GM19468 (cell line): ENCODE results near the gene EML4.
"Not testable (repeated sequence)": the region's sequence is repeated elsewhere in the genome, so short reads cannot be mapped to it uniquely, and the experiment has no call there.

Experiments
- ATAC-seq: cut with Tn5 transposase; IDR thresholded peaks from one replicate; pipeline ENCODE4 v1.9.1; 2021; ENCODE audit warnings: mild to moderate bottlenecking, moderate library complexity, moderate number of reproducible peaks; ENCODE audit not compliant: unreplicated experiment; ENCODE audit errors: extremely low read depth

The EML4 gene

DNA sequence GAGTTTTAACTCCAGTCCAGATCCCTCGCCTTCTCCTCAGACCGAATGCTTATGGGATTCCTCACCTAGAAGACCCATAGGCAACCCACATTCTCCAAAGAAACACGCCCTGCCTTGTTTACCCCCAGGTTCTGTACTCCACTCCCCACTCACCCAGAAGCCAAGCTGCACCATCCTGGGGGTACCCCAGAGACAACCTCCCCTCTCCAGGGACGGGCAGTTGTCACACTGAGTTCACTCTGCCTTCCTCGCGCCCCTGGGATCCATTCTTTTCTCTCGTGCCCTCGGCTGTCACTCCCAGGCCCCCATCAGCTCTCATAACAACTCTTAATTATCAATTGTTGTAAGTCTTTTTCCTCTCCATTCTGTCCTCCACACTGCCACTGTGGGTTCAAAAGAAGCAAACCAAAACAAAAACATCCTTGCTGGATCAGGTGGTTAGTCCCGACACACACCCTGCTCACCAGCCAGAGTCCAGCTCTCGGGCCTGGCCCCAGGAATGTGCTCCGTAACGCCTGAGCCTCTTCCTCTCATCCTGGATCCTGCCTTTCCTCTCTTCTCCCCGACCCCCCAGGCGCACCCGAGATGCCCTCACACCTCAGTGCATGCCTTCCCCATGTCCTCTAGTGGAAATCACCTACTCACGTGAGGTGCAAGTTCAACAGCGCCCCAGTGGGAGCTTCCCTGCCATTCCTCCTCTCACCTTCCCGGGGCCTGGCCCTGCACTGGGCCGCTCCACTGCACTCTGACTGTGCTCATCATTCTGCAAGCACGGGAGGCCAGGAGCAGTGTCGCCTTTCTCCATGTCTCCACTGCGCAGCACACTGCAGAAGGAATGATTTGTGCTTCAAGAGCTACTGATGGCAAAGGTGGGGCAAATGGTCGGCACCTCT lies 171.1 kb downstream of the EML4 start:
- ATAC-seq: no peak

DNA sequence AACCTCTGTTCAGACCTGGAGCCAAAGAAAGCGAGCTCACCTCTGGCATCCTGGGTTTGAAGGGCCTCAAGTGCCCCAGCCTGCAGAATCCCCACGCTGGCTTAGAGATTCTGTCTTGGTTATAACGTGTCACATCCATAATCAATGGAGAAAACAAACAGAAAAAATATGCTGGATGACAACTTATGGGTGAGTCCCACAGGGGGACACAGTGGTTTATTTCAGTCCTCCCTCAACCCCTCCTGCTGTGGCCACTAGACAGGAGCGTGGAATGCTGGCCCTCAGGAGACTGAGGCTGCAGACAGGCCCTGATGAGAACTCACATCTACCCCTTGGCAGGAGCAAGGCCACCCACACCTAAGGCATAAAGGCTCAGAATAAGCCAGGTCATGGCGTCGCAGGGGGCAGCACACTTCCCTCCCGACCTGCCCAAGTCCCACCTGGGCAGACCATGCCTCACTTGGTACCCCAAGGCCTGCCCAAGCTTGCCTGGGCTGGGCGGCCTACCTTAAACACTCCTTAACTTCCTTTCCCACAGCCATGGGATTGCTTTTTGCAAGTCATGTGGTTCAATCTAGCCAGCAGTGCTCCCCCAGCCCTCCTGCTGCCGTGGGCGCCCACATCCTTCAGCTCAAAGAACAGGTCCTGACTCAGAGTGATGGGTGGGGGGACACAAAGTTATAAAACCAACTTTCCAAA lies 171.9 kb downstream of the EML4 start:
- no peak for ATAC-seq

GRCh38 chr2:42342061-42342794 lies 173.1 kb downstream of the EML4 start:
- no peak for ATAC-seq

DNA sequence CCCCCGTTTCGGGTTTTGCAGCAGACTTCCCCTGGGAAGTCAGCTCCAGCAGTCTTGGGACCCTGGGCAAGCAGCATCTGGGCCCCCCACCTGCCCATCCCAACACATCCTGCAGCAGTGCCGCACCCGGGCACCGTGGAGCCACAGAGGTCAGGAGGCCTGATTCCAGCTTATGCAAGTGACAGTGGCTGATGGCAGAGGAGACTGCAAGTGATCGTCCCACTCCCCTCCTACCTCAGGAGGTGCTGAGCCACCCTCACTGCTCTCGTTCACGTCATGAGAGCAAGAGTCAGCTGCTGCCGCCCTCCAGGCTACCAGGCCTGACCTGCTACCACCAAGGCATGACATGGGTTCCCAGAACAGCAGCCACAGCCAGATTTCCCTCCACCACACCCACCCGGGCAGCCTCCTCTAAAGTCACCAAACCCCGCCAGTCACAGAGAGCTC lies 173.7 kb downstream of the EML4 start:
- no peak for ATAC-seq

DNA sequence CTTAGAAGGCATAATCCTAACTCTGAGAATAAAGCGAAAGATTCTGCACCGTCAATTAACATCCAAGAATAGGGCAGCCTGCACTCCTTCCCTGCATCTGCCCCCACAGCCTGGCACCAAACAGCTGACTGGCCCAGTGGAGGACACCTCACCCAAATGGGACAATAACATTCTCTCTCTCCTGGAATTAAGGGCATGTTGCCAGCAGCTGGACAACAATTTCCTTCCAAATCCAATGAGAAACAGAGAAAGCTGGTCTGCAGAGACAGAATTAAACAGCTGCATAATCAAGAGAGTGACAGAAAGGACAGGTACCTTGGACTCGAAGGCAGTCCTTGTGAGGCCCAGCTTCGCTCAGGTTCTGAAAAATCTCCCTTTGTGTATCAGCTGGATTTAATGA lies 176.8 kb downstream of the EML4 start:
- no peak for ATAC-seq

DNA sequence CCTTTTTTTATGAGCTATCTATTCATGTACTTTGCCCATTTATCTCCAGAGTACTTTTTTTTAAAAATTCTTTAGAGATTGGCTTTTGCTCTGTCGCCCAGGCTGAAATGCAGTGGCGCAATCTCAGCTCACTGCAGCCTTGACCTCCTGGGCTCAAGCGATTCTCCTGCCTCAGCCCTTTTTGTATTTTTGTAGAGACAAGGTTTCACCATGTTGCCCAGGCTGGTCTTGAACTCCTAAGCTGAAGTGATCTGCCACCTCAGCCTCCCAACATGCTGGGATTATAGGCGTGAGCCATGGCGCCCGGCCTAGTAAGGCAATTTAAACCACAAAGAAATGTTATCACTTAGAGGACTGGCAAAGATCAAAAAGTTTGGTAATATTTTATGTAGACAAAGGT lies 177.7 kb downstream of the EML4 start:
- not testable (repeated sequence) for ATAC-seq

DNA sequence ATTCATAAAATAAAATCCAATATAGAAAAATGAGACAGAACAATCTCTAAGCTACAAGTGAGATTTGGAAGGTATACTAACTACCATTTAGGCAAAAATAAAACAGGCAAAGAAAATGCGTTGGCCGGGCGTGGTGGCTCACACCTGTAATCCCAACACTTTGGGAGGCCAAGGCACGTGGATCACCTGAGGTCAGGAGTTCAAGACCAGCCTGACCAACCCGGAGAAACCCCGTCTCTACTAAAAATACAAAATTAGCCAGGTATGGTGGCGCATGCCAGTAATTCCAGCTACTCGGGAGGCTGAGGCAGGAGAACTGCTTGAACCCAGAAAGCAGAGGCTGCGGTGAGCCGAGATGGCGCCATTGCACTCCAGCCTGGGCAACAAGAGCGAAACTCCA lies 178.4 kb downstream of the EML4 start:
- not testable (repeated sequence) for ATAC-seq

GRCh38 chr2:42348113-42348805 lies 179.1 kb downstream of the EML4 start:
- ATAC-seq: no peak

GRCh38 chr2:42350434-42351063 lies 181.4 kb downstream of the EML4 start:
- no peak for ATAC-seq

DNA sequence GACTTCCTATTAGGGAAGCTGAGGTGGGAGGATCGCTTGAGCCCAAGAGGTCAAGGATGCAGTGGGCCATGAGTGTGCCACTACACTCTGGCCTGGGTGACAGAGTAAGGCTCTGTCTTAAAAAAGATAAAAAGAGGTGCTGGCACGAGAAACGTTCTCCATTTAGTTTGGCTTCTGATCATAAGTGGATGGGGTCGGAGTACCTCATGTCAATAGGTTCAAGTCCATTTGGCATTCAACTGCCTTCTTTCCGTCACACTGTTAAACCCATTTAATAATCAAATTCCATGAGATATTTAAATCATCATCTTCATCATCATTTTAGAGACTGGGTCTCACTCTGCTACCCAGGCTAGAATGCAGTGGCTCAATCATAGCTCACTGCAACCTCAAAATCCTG lies 182.7 kb downstream of the EML4 start:
- ATAC-seq: no peak

DNA sequence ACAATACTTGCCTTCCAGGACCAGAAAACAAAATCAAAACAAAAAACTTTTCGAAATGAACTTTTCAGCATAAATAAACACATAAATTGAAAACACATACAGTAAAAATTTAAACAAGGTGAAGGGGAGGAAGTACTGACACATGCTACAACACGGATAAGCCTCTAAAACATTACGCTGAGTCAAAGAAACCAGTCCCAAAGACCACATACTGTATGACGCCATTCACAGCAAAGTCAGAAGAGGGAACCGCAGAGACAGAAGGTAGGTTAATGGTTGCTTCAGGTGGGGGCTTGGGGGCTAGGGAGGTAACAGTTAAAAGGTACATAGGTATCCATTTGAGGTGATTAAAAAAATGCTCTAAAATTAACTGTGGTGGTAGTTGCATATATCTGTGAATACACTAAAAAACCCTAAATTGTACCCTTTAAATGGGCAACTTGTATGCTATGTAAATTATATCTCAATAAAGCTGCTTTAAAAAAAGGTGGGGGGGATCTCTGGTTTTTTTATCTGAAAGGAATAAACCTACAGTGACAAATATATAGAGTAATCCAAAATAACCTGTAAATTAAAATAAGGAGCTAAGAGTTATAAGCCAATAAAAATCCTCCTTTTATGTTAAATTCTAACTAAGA lies 184.8 kb downstream of the EML4 start:
- no peak for ATAC-seq

- no peak for ATAC-seq
These were observed 190.3 kb downstream of the EML4 start for GRCh38 chr2:42359304-42359964.

DNA sequence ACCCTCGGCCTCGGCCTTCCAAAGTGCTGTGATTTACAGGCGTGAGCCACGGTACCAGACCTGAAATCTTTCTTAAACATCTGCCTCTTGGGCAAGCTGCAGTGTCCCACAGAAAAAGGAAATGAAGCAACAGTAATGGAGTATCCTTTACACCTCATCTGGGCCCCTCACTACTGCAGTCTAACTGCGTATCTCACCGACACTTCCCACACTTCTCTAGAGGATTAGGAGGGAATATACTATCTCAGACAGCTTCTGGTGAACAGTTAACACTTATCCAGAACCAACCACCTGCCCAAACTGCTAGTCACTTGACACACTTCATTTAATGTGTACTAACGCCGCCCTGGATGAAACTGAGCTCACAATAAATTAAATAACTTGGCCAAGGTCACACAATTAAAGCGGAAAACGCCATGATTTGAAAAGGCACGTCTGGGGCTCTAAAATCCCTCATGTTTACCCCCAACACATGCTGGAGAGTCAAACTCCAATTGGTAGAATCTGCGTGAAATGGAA lies 190.9 kb downstream of the EML4 start:
- no peak for ATAC-seq

DNA sequence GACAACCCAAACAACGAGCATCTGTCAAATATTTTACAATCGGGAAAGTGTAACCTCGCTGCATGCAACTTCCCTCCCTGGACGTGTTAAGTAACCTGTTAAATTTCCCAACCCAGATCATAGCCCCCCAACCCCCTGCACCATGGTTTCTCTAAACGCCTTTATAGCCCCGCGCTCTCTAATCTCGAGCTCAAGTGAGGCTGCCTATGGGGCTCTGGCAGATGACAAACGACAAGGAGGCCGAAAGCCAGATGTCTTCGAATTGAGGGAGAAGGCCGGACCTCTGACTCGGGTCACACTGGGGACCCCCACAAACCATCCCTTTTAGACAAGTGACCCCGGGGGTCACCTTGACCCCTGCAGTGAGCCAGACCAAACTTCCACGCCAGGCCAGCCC lies 191.3 kb downstream of the EML4 start:
- ATAC-seq: no peak

- ATAC-seq: peak; percentile 59
These were observed 192.0 kb downstream of the EML4 start, which contains the start of gene COX7A2L for GRCh38 chr2:42360890-42361727. Gene COX7A2L, minus strand, starts transcription at chr2:42361217. Its CDS starts 56 bp downstream, at chr2:42361161.

DNA sequence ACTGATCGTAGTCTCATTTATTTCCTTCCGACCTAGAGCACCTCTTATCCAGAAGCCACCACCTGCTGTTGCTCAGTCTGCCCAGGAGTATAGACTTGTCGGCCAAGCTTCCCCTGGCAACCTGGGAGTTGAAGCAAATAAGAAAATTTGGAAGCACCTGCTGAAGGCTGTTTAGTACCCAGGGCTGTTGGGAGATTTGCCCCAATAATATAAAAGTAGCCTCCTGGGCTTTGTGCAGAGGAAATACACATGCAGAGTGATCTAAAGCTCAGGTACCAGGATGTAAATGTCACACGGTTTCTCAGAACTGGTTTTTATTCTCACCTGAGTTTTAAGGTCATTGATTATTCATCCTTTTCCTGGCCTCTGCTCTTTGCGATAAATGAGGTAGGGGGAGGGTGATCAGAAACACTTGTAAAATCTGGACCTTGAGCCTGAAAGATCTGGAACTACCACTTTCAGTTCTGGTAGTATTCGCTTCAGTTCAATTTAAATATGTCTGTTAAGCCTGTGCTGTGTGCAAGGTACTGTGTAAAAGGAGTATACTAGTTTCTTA lies 192.7 kb downstream of the EML4 start:
- no peak for ATAC-seq

DNA sequence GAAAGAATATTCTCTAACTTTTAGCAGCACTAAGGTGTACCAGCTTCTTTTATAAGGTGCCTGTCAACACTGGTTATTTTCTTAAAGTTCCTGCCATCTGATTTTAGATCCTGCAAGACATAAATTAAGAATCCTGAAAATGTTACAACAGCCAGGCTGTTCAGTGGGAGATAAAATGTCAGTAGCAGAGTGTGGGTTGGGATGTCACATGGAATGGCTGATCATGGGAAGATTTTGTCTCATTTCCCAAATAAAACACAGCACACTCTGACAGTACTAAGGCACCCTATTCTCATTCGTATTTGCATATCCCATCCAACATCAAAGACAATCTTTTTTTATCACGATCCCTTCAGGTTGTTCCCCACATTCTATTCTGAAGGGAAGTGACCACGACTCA lies 194.3 kb downstream of the EML4 start:
- ATAC-seq: no peak
